Left renal pelvis (tissue), 4 donors: ENCODE measurements around the gene AMBRA1. TPM values are rescaled to one million over a fixed set of nuclear protein-coding genes. Genes with fewer than 3 reads are reported as not detected.

Source experiments
- DNase-seq, 4 donors: peaks; one replicate each; pipeline ENCODE4 v3.0.0-alpha.2; 2013; ENCODE audit warnings: low read depth in 4 of 4, low spot score in 3 of 4
- polyA plus RNA-seq, 4 donors: library from polyadenylated mRNA; unstranded; fragments of 120-200 nt; gene quantifications; one replicate each; pipeline ENCODE4 v1.2.1, GENCODE V29; 2013; ENCODE audit not compliant: insufficient read length in 4 of 4

Gene AMBRA1
- polyA plus RNA-seq, 4 donors: 18.8 to 25.8 (median 24.7) TPM

DNA sequence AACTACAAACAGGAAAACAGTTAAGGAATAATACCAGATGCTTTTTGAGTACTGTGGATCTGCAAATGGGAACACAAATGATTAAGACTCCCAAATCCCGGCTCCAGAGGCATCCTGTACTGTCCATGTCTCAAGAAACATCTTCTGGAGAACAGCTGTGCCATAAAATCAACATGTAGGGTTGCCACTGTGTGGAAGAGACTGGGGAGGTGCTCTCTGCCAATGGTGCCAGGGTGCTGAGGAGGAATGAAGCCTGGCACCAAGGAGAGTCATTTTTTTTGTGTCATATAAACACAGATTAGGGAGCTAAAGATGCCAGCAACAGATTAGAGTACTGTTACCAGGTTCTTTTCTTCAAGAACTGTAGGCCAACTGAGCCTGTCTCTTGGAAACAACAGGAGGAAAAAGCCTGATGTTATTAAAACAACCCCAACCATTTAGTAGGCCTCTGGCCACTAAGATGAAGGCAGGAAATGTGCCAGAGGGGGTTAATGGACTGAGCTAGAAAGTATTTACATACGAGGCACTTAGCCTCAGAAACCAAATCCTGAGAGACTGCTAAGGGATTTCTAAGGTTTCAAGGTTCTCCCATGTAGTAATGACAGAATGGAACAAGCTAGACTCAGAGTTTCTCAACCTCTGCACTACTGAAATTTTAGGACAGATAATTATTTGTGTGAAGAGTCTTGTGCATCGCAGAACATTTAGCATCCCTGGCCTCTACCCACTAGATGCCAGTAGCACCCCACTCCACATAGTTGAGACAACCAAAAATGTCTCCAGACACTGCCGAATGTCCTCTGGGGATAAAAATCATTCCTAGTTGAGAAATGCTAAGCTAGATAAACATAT lies 147.7 kb downstream of the AMBRA1 start:
- DNase-seq: peak in 1 of 4 donors; percentile 22

DNA sequence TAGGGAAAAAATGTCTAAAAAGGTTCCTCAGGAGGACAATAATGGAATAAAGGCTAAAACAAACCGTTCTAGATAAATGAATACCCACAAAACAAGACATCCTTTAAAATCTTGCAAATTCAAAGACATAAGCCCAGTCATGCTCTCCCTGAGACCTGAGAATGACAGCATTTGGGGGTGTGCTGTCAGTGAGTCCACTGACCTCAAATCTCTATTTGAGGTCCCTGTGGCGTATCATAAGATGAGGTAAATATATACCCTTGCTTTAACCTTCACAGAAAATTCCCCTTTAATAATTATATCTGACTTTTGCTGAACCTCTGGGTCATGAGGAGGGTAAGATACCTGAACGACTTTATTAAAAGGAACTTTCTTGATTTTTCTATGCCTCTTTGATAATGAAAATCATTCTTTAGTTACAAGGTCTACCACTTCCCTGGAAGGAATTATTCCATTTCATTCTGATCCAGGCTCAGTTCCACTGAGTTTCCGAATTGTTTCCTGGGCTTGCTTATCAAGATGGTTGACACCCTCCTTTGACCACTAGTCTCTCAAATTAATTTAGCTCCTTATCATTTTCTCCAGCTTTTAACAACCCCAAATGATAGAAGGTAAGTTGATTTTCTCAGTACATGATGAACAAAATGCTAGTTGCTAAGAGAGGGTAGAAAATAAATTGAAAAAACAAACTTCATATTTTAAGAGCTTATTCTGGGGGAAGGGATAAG lies 148.5 kb downstream of the AMBRA1 start:
- no peak for DNase-seq

DNA sequence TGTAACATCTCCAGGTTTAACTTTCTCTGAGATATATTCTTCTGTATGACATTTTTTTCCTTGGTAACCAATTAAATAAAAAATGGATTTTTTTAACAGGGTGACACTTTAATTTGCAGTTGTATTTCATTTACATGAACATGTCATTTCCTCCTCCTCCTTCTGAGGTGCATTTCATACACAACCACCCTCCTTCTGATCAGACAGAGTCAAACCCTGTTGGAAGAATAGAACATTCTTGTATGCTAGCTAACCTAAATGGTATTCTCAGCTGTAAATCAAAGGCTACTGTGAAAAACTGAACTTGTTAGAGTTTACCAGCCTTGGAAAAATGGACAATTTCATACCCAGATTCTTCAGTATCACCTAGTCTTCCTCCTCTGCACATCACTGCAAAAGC lies 149.5 kb downstream of the AMBRA1 start:
- DNase-seq: no peak

DNA sequence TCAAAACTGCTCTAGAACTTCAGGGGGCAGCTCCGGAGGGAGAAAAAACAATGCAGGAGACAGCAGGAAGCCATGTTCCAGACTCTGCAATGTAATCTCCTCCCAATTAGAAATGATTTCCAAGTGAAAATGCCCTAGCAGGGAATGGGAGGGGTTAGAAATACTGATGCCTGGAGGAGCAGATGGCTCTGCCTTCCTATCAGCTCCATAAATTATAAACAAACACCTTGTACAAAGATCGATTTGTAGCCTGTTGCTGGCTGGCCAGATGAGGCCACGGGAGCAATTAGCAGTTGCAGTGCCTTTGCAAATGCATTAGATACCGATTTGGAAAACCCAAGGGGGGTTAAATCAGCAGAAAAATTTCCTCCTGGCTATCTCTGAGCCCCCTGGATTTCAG lies 155.6 kb downstream of the AMBRA1 start:
- DNase-seq: no peak

DNA sequence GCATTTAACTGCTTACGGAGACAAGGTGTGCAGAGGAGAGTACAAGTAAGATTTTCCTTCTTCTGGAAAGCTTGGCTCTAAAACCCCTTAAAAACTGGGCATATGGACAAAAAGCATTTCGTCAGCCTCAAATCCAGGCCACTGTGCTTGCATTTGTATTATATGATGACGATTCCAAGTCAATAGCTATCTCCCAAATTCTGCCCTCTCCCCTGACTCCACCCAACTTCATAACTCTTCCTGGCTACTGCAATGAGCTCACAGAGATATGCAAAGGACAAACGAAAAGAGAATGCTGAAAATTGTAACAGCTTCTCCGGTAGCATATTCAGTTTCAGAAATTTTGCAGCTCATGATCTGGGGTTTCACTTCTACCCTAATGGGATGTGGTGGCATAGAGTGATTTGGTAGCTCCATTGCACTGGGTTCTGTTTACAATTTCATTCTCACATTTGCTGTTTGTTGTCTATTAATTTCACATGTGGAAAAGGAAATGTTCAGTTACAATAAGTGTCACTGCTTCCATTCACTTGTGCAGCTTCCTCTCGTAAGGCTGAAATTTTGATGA lies 156.6 kb downstream of the AMBRA1 start:
- DNase-seq: no peak

DNA sequence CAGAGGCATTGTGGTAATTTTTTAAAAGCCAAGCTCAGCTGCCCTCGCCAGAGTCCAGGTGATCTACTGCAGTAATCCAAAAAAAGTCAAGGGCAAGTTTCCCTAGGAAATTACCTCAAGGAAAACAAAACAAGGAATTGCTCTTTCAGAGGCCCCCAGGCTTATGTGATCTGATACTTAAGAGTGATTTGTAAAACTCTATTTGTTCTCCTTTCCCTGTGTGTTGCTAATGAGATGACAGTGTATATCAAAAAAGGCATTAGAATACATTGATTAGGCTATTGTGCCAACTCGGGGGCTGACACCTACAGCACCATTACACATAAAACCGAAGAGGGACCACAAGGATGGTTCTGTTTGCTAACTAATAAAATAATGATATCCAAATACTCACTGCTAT lies 157.7 kb downstream of the AMBRA1 start:
- no peak for DNase-seq

DNA sequence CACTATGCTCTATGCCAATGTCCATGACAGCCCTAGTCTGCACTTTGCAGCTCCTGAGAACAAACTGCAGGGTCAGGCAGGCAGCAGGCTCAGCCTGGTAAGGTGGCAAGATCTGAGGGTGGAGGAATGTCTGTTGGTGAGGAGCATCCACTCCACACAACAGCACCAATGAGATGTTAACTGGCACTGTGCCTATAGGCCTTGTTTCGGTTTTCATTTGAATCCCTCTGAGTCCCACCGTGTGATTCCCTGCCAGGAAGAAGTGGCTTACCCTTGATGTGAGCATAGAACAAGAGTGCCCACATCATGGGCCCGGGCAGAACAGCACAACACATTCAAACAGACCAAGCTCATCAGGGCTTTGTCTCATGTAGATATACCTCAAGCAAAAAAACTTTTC lies 158.1 kb downstream of the AMBRA1 start:
- DNase-seq: no peak

DNA sequence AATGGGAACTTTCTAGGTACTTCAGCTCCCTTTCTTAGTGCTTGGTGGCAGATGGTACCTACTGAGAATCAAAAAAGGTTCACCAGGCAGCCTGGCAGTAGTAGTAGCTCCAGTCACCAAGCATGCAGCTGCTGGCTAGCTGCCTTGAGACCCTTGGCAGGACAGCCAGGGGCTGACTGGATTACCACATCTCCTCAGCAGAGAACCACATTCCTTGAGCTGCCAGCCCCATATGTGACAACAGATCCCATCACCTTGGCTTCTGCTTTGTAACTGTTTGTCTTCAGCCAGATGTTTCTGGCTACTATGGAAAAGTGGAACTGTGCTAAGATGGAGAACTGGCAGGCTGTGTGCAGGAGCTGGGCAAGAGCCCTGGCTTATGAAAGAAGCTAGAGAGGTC lies 162.6 kb downstream of the AMBRA1 start:
- DNase-seq: no peak

DNA sequence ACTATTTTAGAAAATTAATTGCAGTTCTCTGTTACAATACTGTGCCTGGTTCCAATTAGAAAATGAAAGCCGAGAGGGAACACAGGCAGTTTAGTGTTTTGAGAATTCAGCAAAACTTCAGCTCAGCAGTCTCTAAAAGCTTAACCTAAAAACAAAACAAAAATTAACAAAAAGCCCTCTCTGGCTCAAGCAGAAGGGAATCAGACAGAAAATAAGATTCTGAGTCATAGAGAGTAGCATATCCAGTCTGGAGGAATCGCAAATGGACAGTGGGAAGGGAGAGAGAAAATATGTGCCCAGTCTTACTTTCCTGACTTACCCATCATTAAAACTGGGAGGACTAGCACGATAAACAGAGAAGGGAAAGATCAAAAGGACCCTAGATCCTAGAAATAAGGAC lies 164.1 kb downstream of the AMBRA1 start:
- no peak for DNase-seq

DNA sequence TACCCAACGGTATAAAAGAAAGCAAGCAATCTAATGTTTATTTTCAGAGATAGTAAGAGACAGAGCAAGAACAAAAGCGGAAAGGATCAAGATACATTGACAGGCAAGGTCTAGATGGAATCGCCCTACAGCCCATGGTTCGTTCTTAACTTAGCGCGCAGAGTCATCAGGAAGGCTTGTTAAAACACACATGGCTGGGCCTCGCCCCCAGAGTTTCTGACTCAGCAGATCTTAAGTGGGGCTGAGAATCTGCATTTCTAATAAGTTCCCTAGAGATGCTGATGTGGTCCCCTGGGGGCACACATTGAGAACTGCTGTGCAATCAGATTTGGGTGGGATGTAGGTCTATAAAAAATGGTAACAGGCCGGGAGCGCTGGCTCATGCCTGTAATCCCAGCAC lies 166.5 kb downstream of the AMBRA1 start:
- DNase-seq: no peak

DNA sequence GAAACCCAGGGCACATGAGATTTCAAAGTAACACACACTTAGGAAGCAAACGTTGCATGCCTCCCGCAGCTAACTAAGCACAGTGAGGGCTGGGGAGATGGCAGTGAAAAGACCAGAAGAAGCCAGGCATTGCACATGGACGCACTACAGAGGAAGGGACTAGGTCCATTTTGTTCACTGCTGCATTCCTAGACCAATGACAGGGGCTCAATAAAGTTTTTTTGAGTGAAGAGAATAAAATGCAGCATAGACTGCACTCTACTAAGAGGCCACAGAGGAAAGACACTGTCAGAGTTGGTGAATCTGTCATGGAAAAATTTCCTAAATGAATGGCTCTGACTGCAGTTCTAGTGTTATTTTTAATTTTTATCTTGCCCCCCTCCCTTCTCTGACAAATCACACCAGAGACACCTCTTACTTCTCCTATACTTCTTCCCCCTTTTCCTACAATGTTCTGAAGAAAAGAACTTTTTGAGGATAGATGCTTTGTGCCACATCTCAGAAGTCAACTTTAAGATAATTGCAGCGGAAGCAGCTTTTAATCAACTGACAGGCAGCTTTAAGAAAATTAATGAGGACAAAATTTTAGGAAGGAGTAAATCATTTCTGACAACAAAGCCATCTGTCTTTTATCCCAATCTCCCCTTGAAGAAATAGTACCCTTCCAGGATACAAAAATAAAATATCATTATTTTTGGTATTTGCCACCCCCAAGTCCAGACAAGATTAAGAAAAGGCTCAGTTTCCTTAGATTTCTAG lies 167.4 kb downstream of the AMBRA1 start:
- DNase-seq: no peak

DNA sequence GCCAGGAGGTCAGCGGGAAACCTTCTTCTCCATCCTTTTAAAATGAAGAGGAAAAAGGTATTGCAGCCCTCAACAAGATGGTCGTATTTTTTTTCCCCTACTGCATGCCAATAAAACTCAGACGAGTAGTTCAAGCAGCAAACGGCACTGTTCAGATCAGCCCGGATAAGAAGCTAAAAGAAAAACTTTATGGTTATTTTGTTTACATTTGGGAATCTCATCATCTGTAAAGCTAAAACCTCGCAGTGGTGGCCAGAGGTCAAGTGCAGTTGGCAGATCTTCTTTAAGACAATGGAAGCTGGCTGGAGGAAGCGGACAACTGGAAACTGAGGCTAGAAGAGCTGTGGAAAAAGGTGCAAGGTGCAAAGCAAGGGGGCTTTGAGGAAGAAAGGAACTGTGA lies 171.2 kb downstream of the AMBRA1 start:
- DNase-seq: no peak

DNA sequence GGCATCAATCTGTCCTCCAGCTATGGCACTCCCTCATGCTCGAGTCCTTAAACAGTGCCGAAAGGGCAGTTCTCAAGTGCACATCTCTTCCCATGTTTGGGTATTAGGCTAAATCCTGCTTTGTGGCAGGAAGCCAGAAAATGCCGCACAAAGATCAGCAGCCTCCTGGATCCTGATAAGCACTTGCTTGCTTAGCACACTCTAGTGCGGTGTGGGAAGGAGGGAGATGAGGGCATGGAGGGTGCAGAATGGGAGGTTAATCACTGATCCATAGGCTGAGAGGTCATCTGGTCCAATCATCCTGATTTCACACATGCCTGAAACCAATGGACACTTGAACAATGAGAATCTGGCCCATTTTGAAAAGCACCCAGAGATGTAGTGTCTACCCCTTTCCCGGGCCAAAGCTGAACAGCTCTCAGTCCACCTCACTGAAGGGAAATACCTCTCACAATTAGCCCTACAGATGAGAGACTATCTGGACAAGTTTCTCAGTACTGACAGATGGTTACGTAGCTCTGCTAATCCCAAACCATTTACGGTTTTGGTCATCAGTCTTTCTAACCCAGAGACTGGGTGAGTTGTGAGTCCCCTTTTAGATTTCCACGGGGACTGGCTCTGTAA lies 172.5 kb downstream of the AMBRA1 start:
- no peak for DNase-seq

DNA sequence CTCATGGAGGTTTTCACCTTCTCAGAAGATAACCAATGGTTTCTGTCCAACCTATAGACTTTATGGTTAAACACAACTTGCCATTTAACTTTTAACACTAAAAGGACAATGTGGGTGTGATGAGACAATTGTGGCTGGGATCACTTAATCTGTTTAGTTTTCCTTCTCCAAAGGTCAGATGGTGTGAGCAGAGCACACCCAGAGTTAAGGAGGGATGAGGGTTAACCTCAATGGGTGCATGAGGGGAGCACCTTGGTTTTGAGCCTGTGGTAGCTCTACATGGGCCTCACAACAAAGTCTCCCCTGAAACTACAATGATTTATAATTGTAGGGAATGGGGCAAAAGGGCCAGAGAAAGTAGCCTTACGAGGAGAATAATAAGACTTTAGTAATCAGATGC lies 173.3 kb downstream of the AMBRA1 start:
- no peak for DNase-seq

DNA sequence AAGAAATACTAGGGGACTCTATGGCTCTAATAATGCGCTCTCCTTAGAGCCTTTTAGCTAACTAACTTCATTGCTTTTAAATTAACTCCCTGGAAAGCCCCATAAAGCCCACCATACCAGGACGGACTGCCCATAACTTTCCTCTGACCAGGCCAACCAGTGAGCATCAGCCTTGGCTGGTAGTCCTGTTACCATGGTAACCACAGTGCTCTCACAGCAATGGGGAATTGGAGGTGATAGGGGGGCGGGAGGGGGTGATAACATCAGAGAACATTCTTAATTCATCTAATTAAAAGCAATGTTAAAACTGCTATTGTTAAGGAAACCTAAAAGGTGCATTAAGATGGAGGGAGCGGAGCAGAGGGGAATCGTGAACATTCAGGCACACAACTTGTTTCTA lies 175.1 kb downstream of the AMBRA1 start:
- DNase-seq: no peak

DNA sequence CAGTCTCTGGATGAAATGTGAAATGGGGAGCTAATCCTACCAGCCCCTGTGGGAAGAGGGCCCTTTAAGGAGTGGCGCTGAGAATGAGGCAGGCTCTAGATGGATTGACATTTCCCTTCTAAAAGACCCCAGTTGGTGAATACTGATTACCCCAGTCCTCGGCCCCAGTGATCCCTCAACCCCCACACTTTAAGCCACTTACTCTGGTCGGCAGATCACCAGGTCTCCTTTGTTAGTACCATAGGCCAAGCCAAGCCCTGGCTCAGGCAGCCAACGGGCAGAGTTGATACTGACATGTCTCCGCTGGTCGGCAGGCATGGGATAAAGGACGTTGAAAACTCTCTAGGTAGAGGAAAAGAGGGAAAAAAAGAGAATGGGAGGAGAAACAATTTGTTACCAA lies 176.1 kb downstream of the AMBRA1 start:
- DNase-seq: no peak

DNA sequence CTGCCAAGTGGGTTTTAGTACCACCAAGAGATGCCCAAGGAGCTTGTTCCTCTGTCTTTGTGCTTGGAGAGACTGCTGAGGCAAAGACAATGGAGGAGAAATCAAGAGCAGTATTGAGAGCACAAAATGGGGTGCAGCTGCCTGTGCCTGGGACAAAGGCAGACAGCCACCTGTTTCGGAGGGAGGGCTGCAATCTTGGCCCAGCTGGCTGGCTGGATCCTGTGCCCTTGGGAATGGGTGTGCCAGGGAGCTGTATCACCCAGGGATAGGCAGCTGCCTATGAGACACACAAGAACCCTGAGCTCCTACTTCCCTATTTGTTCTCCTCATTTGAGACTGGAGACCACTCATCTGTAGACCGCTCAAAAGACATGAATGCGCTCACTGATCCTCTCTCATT lies 178.9 kb downstream of the AMBRA1 start:
- DNase-seq: no peak

DNA sequence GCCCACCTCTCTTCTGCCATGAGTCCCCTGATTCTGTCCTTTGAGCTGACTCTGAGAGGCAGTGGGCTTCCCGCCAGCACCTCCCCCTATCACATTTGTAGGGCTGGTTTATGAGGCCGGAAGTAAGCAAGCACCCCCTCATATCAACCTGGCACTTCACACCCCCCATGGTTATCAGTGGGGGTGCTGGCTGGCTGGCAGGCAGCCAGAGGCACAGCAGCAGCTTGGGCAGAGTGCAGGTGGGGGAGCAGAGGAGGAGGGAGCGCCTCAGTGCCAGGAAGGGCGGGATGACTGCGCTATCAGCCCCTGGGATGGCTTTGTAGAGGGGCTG lies 179.4 kb downstream of the AMBRA1 start:
- DNase-seq: no peak

DNA sequence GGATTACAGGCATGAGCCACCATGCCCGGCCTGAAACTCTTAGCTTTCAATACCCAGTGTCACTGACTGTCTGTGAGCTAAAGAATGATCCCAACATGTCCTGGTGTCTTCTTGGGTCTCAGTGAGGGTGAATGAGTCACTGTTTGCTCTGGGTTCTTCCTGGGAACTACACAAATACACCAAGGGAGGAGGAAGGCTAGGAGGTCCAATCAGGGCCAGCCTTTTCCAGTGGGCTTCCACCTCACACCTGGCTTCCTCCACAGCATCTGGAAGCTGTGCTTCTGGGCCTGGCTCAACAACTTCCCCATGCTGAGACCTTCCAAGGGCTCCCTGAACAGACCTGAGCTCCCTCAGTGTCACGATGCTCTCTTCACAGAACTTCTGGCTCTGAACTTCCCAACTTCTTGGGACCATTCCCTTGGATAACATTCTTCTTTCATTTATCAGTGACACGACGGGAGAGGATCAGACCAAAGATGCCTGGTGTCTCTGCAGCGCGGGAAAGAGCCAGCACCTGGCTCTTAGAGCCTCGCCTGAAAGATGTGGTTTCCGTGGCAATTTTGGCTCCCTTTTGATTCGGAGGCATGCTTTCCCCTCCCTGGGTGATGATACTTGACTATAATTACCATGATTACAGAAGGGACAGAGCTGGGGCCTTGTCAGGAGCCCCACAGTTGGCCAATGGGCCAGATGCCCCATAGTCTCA lies 179.9 kb downstream of the AMBRA1 start:
- DNase-seq: no peak

DNA sequence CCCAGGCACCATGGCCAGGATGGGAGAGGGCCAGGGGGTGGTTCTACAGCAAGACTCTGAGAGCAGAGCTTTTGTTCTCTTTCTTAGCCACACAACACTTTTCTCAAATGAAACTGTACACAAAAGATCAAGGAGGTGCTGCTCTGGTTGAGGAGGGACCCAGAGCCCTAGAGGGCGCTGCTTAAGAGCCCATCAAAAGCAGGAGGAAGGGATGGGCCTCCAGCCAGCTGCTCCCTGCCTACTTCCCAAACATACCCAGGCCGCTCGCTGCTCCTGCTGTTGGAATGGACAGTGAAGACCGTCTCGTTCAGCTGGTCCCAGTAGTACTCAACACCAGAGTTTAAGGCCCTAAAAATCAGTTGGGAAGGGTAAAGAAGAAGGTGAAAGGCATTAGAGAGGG lies 183.8 kb downstream of the AMBRA1 start:
- DNase-seq: no peak
